OCI-LY7 (cell line): Measurements from ENCODE around the gene LEMD1. TPM values are rescaled to one million over a fixed set of nuclear protein-coding genes. Genes with fewer than 3 reads are reported as not detected.

Source experiments
- BruUV-seq: library from RNA; stranded (reverse); fragments of 400-500 nt; replicated peaks from 2 replicates; lab custom pipeline; 2021; lab: Mats Ljungman, UMichigan
- CTCF ChIA-PET: fragments of 300-600 bp; sonication (Branson Sonifier 250); formaldehyde crosslinking; loops from one replicate; lab custom pipeline; 2022; ENCODE audit warnings: antibody characterized with exemption; ENCODE audit not compliant: unreplicated experiment; lab: Charles Lee
- POLR2A ChIA-PET: fragments of 300-600 bp; sonication (Branson Sonifier 250); formaldehyde crosslinking; loops from one replicate; lab custom pipeline; 2022; ENCODE audit warnings: antibody characterized with exemption; lab: Charles Lee
- DNase-seq: peaks from one replicate; pipeline ENCODE4 v3.0.0-alpha.2; 2015; ENCODE audit warnings: low spot score
- H2AFZ ChIP-seq: fragments of 200-600 bp; sonication (generic), shearing (Covaris generic); 2 replicates; pipeline ENCODE4 v1.6.1; 2014; ENCODE audit warnings: mild to moderate bottlenecking, antibody characterized with exemption, low read length, moderate library complexity
- H3K27ac ChIP-seq: fragments of 200-600 bp; sonication (generic); 2 replicates; pipeline ENCODE4 v1.5.1; 2014; ENCODE audit warnings: mixed run types, low read depth, mild to moderate bottlenecking, moderate library complexity, low read length, inconsistent platforms; ENCODE audit not compliant: poor library complexity, severe bottlenecking
- H3K36me3 ChIP-seq: fragments of 200-600 bp; sonication (generic); 2 replicates; pipeline ENCODE4 v1.6.1; 2014; ENCODE audit warnings: mild to moderate bottlenecking, antibody characterized with exemption, low read length, moderate library complexity, mixed read lengths; ENCODE audit not compliant: insufficient read depth
- H3K4me1 ChIP-seq: fragments of 200-600 bp; sonication (generic); 2 replicates; pipeline ENCODE4 v1.5.1; 2014; ENCODE audit warnings: mild to moderate bottlenecking, low read length; ENCODE audit not compliant: insufficient read depth, poor library complexity, severe bottlenecking
- H3K4me2 ChIP-seq: fragments of 200-600 bp; sonication (generic); 2 replicates; pipeline ENCODE4 v1.6.1; 2014; ENCODE audit warnings: mild to moderate bottlenecking, low read length
- H3K4me3 ChIP-seq: fragments of 200-600 bp; sonication (generic); 2 replicates; pipeline ENCODE4 v1.5.1; 2014; ENCODE audit warnings: mild to moderate bottlenecking, low read depth, low read length; ENCODE audit not compliant: poor library complexity, severe bottlenecking
- H3K79me2 ChIP-seq: fragments of 200-600 bp; sonication (generic); 2 replicates; pipeline ENCODE4 v1.6.1; 2016; ENCODE audit warnings: low read depth, mild to moderate bottlenecking, low read length, moderate library complexity, mixed read lengths; ENCODE audit not compliant: insufficient read depth
- H3K9me2 ChIP-seq: fragments of 200-600 bp; sonication (generic); 2 replicates; pipeline ENCODE4 v1.6.1; 2016; ENCODE audit warnings: mild to moderate bottlenecking, low read length, mixed read lengths; ENCODE audit not compliant: insufficient read depth
- H3K9me3 ChIP-seq: fragments of 200-600 bp; sonication (generic); 2 replicates; pipeline ENCODE4 v1.6.1; 2014; ENCODE audit warnings: mild to moderate bottlenecking, mixed run types, low read length, mixed read lengths
- H4K20me1 ChIP-seq: fragments of 200-600 bp; sonication (generic); 2 replicates; pipeline ENCODE4 v1.6.1; 2014; ENCODE audit warnings: mild to moderate bottlenecking, antibody characterized with exemption, low read length, moderate library complexity, mixed read lengths; ENCODE audit not compliant: insufficient read depth
- EZH2phosphoT487 ChIP-seq: fragments of 200-600 bp; sonication (generic); IDR thresholded peaks from 2 replicates; pipeline ENCODE4 v1.6.1; 2018; ENCODE audit warnings: low read depth, borderline replicate concordance, mild to moderate bottlenecking, mixed run types, antibody characterized with exemption, low read length, moderate library complexity, mixed read lengths
- intact Hi-C: fragments of 100-400 bp; cut with micrococcal nuclease; formaldehyde crosslinking; loops from one replicate; pipeline ENCODE4 v1.10.0; 2022; ENCODE audit not compliant: unreplicated experiment
- total RNA-seq, 2 experiments: library from RNA; depleted of rRNA in 1 of 2; stranded (reverse); fragments of >200 nt in 1 of 2; shearing (Covaris generic) in 1 of 2; gene quantifications; 2 replicates each; pipeline ENCODE4 v1.2.3, GENCODE V29; 2014 to 2022
- TF ChIP-seq, protein P1 (sequence below): fragments of 200-600 bp; sonication (generic); conservative IDR thresholded peaks from 2 replicates; pipeline ENCODE4 v1.5.1; 2014; ENCODE audit warnings: mild to moderate bottlenecking, antibody characterized with exemption, low read length, moderate library complexity, mixed read lengths

The LEMD1 gene
- total RNA-seq, 2 experiments from 2014 or later = 0.44 to 0.63 TPM

DNA sequence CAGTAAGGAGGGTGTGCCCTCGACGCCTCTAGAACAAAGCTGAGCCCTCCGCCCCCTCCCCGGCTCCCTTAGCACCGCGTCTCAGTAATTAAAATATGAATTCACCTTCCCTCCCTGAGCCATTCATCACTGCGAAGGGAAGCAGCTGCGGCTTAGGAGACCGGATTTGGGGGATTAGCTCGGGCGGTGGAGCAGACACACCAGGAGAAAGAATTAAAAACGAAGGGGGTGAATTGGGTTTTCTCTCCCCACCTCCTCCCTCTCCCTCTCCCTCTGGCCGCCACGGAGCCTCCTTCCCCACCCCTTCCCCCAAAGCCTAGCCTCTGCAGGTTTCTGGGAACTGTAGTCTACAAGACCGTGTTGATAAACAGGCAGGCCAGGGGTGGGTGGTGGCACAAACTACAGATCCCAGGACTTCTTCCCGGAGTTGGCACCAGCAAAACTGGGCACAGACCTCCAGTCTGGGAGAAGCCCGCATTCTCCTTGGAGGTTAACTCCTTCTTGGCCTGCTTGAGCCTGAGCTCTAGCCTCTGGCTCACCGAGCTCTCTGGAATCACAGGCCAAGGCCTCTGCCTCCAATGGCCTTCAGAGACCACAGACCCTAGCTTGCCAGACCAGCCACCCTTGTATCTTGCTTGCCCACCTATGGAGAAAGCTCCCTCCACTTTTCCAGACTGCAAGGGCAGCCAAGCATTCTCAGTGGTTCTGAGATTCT lies 23.2 kb upstream of the LEMD1 start:
- BruUV-seq = no TSS peak
- TF ChIP-seq EZH2phosphoT487 = no peak
- Histone ChIP-seq H3K9me3 (no peaks in the 10 kb centered on the region), H2AFZ (no peak overlapping the region), H3K4me1 (peaks cover 67% of the 10 kb centered on the region), H3K27ac (no peak overlapping the region), H3K4me2 (peak overlapping the region; percentile 54), H3K36me3 (no peaks in the 10 kb centered on the region), H3K79me2 (no peaks in the 10 kb centered on the region), H4K20me1 (no peaks in the 10 kb centered on the region), H3K9me2 (no peaks in the 10 kb centered on the region), H3K4me3 (peak overlapping the region; percentile 30)
- POLR2A ChIA-PET = interaction anchor here (0.6 to 1.0 kb wide), 2 partner anchors 13 to 114 kb away, joined by 3 read pairs; no protein-coding TSS in a partner anchor
- intact Hi-C loops = no loop called here
- CTCF ChIA-PET = no interaction called here
- peak; percentile 72 for DNase-seq

DNA sequence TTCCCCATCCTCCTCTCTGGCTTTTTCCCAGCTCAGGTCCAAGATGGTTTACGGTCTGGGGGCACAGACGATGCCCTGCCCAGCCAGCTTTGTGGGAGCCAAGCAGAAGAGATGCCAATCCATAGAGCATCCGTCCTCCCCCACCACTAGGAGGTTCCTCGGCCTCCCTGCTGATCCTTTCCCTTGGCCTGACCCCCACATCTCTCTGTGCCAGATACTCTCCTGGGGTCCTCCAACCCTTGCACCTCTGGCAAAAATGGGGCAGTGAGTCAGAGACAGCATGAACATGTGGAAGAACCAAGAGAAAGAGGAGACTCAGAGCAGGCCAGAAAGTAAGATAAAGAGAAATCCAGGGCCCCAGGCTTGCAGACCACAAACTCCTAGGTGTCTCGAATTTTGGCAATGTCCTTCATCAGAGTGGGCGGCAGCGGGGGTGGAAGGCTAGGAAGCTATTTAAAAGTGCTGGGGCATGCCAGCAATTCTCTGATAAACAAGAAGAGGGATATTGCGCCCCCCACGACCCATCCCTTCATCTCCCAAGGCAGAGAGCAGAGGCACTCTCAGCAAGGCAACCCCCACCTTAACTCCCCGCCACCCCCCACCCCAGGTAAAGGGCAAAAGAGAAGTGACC lies 22.6 kb upstream of the LEMD1 start:
- CTCF ChIA-PET = interaction anchor here (0.5 kb wide), 1 partner anchor 62 kb away, joined by 4 read pairs; no protein-coding TSS in a partner anchor
- Histone ChIP-seq H3K4me3 (peak overlapping the region; percentile 30), H3K4me2 (peak overlapping the region; percentile 54), H3K9me2 (no peaks in the 10 kb centered on the region), H3K27ac (no peak overlapping the region), H2AFZ (no peak overlapping the region), H3K9me3 (no peaks in the 10 kb centered on the region), H3K79me2 (no peaks in the 10 kb centered on the region), H3K4me1 (peaks cover 70% of the 10 kb centered on the region), H3K36me3 (no peaks in the 10 kb centered on the region), H4K20me1 (no peaks in the 10 kb centered on the region)
- TF ChIP-seq, protein P1, sequence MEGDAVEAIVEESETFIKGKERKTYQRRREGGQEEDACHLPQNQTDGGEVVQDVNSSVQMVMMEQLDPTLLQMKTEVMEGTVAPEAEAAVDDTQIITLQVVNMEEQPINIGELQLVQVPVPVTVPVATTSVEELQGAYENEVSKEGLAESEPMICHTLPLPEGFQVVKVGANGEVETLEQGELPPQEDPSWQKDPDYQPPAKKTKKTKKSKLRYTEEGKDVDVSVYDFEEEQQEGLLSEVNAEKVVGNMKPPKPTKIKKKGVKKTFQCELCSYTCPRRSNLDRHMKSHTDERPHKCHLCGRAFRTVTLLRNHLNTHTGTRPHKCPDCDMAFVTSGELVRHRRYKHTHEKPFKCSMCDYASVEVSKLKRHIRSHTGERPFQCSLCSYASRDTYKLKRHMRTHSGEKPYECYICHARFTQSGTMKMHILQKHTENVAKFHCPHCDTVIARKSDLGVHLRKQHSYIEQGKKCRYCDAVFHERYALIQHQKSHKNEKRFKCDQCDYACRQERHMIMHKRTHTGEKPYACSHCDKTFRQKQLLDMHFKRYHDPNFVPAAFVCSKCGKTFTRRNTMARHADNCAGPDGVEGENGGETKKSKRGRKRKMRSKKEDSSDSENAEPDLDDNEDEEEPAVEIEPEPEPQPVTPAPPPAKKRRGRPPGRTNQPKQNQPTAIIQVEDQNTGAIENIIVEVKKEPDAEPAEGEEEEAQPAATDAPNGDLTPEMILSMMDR = no peak
- no peak for TF ChIP-seq EZH2phosphoT487
- no TSS peak for BruUV-seq
- intact Hi-C loops = no loop called here
- no peak for DNase-seq
- POLR2A ChIA-PET = interaction anchor here (0.6 to 1.0 kb wide), 3 partner anchors 14 to 192 kb away, joined by 3 to 4 read pairs (median 3); no protein-coding TSS in a partner anchor

DNA sequence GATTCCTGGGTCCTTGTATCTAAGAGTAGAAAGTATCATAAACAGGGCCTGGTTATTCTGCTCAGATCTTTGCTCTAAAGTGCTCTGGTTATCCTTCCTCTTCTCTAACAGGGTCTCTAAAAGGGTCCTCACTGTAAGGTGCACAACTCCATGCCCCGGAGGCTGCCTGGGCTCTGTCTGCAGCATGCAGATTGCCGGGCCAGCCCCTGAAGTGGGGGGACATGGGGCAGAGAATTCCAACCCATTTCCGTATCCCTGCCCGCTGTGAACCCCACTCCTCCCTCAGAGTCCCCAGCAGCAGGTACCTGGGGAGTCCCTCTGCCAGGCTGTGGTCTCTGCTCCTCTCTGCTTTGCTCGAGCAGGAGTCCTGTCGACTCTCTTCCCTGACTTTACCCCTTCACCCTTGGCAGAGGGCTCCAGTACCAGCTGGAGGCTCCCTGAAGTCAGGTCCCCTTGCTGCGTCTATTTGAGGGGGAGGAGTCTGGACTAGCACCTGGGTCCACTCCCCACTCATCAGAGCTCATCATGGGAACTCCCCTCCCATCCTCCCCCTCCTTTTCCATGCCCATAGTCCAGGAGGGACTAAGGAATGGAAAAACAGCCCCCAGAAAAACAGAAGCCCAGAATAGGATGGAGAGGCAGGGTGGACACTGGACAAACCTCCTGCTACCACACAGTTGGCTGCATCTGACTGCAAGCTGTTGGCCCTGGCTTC lies 21.9 kb upstream of the LEMD1 start:
- no peak overlapping the region for H3K4me3 ChIP-seq
- TF ChIP-seq, protein P1 = no peak
- TF ChIP-seq EZH2phosphoT487 = no peak
- no peaks in the 10 kb centered on the region for H3K79me2 ChIP-seq
- H3K27ac ChIP-seq = no peak overlapping the region
- no peaks in the 10 kb centered on the region for H3K36me3 ChIP-seq
- peaks cover 72% of the 10 kb centered on the region for H3K4me1 ChIP-seq
- BruUV-seq = no TSS peak
- H4K20me1 ChIP-seq = no peaks in the 10 kb centered on the region
- H3K9me2 ChIP-seq = no peaks in the 10 kb centered on the region
- POLR2A ChIA-PET = interaction anchor here (0.6 to 1.0 kb wide), 2 partner anchors 15 to 193 kb away, joined by 3 to 4 read pairs; no protein-coding TSS in a partner anchor
- intact Hi-C loops = loop anchor here (2.0 kb wide), 1 partner anchor 73 kb away; no protein-coding TSS in a partner anchor
- CTCF ChIA-PET = interaction anchor here (0.5 kb wide), 1 partner anchor 63 kb away, joined by 4 read pairs; no protein-coding TSS in a partner anchor
- no peak for DNase-seq
- H3K9me3 ChIP-seq = no peaks in the 10 kb centered on the region
- no peak overlapping the region for H2AFZ ChIP-seq
- peak overlapping the region; percentile 54; the same call in 1 of the 2 replicates for H3K4me2 ChIP-seq
